Measurements from ENCODE around the gene PITPNM3. TPM values are rescaled to one million over a fixed set of nuclear protein-coding genes. Genes with fewer than 3 reads are reported as not detected.

The PITPNM3 gene
- total and polyA plus RNA-seq, 10 donors: 5.4 to 215 (median 125) TPM

DNA sequence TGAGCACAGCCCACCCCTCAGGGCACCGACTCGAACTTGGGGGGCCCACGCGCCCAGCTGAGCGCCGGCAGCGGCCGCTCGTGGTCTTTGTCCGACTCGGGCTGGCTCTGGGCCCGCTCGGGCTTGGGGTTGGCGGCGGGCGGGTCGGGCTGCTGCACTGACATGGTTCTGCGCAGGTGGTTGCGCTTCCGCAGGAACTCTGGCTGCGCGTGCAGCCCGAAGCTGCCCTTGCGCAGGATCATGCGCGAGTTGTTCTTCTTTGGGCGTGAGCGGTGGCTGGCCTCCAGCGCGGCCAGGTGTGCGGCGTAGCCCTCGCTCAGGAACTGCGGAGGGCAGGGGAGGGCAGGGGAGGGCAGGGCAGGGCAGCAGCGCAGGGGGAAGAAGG is 101.0 kb downstream of the PITPNM3 start:
- peaks cover 0 to 15% (median 0%) of the 10 kb centered on the region in 7 donors for H3K27me3 ChIP-seq (replicated peaks in 1 of 7)
- intact Hi-C loops (cut with DNase I; ENCODE audit: low total_unique reads): no loop called here
- 1 to 13% (median 9%) methylated on average over 19 to 35 of the region's 35 CpGs for WGBS, 5 donors
- DNase-seq: peak; percentile 91
- H3K36me3 ChIP-seq: peaks cover 0 to 33% (median 0%) of the 10 kb centered on the region in 6 donors
- H3K27ac ChIP-seq: peak overlapping the region; percentile 68 to 88 (median 80)
- no peaks in the 10 kb centered on the region for H3K9me3 ChIP-seq
- peak; percentile 66 to 78 (median 78) for TF ChIP-seq POLR2AphosphoS5 (IDR thresholded peaks at IDR 0.05)
- TF ChIP-seq, protein P1, sequence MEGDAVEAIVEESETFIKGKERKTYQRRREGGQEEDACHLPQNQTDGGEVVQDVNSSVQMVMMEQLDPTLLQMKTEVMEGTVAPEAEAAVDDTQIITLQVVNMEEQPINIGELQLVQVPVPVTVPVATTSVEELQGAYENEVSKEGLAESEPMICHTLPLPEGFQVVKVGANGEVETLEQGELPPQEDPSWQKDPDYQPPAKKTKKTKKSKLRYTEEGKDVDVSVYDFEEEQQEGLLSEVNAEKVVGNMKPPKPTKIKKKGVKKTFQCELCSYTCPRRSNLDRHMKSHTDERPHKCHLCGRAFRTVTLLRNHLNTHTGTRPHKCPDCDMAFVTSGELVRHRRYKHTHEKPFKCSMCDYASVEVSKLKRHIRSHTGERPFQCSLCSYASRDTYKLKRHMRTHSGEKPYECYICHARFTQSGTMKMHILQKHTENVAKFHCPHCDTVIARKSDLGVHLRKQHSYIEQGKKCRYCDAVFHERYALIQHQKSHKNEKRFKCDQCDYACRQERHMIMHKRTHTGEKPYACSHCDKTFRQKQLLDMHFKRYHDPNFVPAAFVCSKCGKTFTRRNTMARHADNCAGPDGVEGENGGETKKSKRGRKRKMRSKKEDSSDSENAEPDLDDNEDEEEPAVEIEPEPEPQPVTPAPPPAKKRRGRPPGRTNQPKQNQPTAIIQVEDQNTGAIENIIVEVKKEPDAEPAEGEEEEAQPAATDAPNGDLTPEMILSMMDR (IDR thresholded peaks at IDR 0.05 in 8 of 11, conservative IDR thresholded peaks at IDR 0.05 in 3 of 11): no peak
- H3K4me1 ChIP-seq: peaks cover 14 to 99% (median 64%) of the 10 kb centered on the region in 6 donors
- H3K4me3 ChIP-seq: peak overlapping the region in 3 of 8 donors; percentile 4 to 53 (median 13)

DNA sequence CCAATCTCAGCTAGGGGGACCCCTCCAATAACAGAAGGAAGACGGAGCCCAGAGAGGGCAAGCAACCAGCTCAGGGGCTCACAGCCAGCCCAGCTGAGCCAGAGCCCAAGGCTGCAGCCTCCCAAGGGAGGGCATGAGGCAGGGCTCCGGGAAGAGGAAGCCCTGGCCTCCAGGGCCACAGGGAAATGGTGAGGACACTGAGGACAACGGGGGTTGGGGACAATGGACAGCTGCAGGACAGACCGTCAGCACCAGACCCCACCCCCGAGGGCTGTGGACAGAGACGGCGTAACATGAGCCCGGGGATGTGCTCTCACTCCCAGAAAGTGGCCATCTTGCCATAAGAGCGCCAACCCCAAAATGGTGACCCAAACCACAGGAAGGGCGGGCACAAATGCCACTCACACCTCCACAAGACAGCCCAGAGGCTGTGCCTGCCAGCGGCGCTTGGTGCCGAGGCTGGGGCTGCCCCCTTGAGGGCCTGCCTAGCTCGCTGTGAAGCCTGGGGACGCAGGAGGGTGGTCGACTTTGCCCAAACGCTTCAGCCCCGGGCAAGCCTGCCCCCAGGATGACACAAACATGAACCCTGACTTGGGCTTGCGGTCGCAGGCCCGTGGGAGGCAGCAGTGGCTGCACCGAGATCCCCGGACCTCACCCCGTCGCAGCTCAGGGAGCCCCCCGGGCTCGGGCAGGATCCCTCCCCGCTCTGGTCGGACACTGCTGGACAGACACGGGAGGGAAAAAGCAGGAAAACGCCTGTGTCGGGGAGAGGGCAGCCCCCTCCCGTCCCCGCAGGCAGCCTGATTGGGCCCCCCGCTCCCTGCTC is 101.6 kb downstream of the PITPNM3 start:
- Histone ChIP-seq H3K27me3 (replicated peaks in 1 of 7) (peaks cover 0 to 15% (median 0%) of the 10 kb centered on the region in 7 donors), H3K4me1 (peaks cover 14 to 99% (median 65%) of the 10 kb centered on the region in 6 donors), H3K4me3 (peak overlapping the region in 3 of 8 donors; percentile 4 to 53 (median 13)), H3K27ac (peak overlapping the region; percentile 68 to 88 (median 80)), H3K36me3 (peaks cover 0 to 33% (median 0%) of the 10 kb centered on the region in 6 donors), H3K9me3 (no peaks in the 10 kb centered on the region)
- intact Hi-C loops (cut with DNase I; ENCODE audit: low total_unique reads): no loop called here
- TF ChIP-seq, protein P1 (IDR thresholded peaks at IDR 0.05 in 8 of 11, conservative IDR thresholded peaks at IDR 0.05 in 3 of 11): no peak
- TF ChIP-seq POLR2A (IDR thresholded peaks at IDR 0.05): no peak
- TF ChIP-seq POLR2AphosphoS5 (IDR thresholded peaks at IDR 0.05): peak; percentile 75 to 82 (median 80)
- WGBS, 5 donors: 48 to 67% (median 51%) methylated on average over 8 to 35 of the region's 35 CpGs
- peak; percentile 86 for DNase-seq

DNA sequence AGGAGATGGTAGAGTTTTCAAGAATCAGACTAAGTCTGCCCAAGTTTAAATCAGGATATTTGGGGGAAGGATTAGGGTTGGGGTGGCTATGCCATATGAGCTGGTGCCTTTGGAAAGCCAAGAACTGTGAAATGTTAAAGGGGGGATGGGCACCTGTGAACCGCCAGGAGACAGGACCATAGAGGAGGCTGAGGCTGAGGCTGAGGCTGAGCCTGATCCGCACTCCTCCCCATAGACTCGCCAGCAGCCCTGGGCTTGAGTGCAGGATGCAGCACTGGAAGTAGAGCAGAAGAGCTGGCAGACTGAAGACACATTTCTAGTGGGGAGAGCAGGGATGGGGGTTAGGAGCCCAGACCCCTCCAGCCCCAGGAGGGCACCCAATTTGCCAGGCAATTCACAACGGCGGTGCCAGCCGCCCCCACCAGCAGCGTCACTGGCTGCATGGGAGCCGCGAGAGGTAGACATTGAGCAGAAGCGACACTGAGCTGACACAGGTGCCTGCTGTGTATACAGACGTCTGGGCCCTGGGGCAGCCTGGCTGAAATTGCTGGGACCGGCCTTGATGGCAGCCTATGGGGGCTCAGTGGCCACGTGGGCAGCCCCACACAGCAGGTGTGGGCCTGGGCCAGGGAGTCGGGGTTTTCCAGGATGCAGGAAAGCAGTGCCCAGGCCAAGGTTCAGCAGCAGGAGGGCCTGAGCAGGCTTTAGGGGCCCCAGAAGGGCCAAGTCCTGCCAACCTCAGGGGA is 102.9 kb downstream of the PITPNM3 start:
- Histone ChIP-seq H3K4me3 (no peak overlapping the region), H3K36me3 (peaks cover 0 to 43% (median 0%) of the 10 kb centered on the region in 6 donors), H3K27ac (peak overlapping the region; percentile 20 to 88 (median 80)), H3K9me3 (no peaks in the 10 kb centered on the region), H3K4me1 (peaks cover 14 to 93% (median 65%) of the 10 kb centered on the region in 6 donors), H3K27me3 (replicated peaks in 1 of 7) (peaks cover 0 to 15% (median 0%) of the 10 kb centered on the region in 7 donors)
- TF ChIP-seq POLR2AphosphoS5 (IDR thresholded peaks at IDR 0.05): peak in 2 of 3 donors; percentile 50 to 55
- TF ChIP-seq POLR2A (IDR thresholded peaks at IDR 0.05): no peak
- intact Hi-C loops (cut with DNase I; ENCODE audit: low total_unique reads): no loop called here
- DNase-seq: peak; percentile 77
- 67 to 79% (median 72%) methylated on average over 11 to 14 of the region's 14 CpGs for WGBS, 5 donors

DNA sequence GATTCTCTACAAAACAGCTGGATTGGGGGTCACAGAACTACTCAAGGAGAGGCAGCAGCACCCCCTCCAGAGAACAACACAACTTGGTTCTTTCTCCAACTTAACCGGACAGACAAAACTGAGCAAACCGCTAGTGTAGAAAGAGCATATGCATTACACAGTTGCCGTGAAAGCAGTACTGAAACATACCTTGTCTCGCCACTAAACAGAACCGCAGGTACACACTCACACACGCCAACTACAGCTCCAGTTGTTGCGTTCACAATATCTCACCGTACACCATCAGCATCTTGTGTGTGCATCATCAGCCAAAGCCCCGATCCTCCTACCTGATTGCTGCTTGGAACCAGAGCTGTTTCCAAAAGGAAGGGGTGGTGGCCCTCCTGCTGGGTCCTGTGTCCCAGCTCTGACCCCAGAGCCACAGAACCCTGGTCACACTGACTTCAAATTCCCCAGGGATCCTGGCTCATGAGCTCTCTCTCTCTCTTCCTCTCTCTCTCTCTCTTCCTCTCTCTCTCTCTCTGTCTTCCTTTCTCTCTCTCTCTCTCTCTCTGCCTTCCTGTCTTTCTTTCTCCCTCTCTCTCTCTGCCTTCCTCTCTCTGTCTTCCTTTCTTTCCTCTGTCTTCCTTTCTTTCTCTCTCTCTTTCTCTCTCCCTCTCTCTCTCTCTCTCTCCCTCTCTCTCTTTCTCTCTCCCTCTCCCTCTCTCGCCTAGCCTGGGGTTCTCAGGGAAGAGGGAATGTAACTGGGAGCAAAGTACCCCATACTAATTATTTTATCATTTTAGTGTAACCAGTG is 103.7 kb downstream of the PITPNM3 start:
- H3K36me3 ChIP-seq: peaks cover 0 to 44% (median 0%) of the 10 kb centered on the region in 6 donors
- H3K9me3 ChIP-seq: no peaks in the 10 kb centered on the region
- H3K4me3 ChIP-seq: no peak overlapping the region
- TF ChIP-seq, protein P1 (IDR thresholded peaks at IDR 0.05 in 8 of 11, conservative IDR thresholded peaks at IDR 0.05 in 3 of 11): peak in 1 of 11 experiments; percentile 43
- no peak for TF ChIP-seq POLR2A (IDR thresholded peaks at IDR 0.05)
- 71 to 91% (median 85%) methylated on average over 10 of the region's 10 CpGs for WGBS, 5 donors
- peaks cover 11 to 88% (median 63%) of the 10 kb centered on the region in 6 donors for H3K4me1 ChIP-seq
- intact Hi-C loops (cut with DNase I; ENCODE audit: low total_unique reads): no loop called here
- peaks cover 0 to 15% (median 0%) of the 10 kb centered on the region in 7 donors for H3K27me3 ChIP-seq (replicated peaks in 1 of 7)
- peak overlapping the region in 5 of 8 donors; percentile 80 to 88 (median 83) for H3K27ac ChIP-seq
- DNase-seq: peak; percentile 38

All from spleen (tissue), 11 donors.